DOHH2 (cell line): ENCODE measurements around the gene SMAD3.

ENCODE experiments used
- H3F3A ChIP-seq: fragments of 200-600 bp; sonication (generic), shearing (Covaris generic); 2 replicates; pipeline ENCODE4 v1.6.0; 2016; ENCODE audit warnings: antibody characterized with exemption, mild to moderate bottlenecking; ENCODE audit not compliant: control insufficient read depth, insufficient read depth
- H3K27ac ChIP-seq: fragments of 200-600 bp; sonication (generic); 2 replicates; pipeline ENCODE4 v1.5.1; 2014; ENCODE audit warnings: low read depth, mild to moderate bottlenecking, low read length, moderate library complexity
- H3K27me3 ChIP-seq: fragments of 200-600 bp; sonication (generic); 2 replicates; pipeline ENCODE4 v1.6.1; 2014; ENCODE audit warnings: mild to moderate bottlenecking, low read length, mixed read lengths; ENCODE audit not compliant: control insufficient read depth
- H3K36me3 ChIP-seq: fragments of 200-600 bp; sonication (generic); 2 replicates; pipeline ENCODE4 v1.6.1; 2014; ENCODE audit warnings: mild to moderate bottlenecking, low read length, moderate library complexity, mixed read lengths; ENCODE audit not compliant: control insufficient read depth
- H3K4me1 ChIP-seq: fragments of 200-600 bp; sonication (generic); 2 replicates; pipeline ENCODE4 v1.6.1; 2014; ENCODE audit warnings: mild to moderate bottlenecking, low read length, mixed read lengths; ENCODE audit not compliant: control insufficient read depth
- H3K4me2 ChIP-seq: fragments of 200-600 bp; sonication (generic); 2 replicates; pipeline ENCODE4 v1.6.0; 2014; ENCODE audit warnings: mild to moderate bottlenecking, low read length, moderate library complexity
- H3K4me3 ChIP-seq: fragments of 200-600 bp; sonication (generic); 2 replicates; pipeline ENCODE4 v1.5.1; 2014; ENCODE audit warnings: mild to moderate bottlenecking, low read length, mixed read lengths
- H3K79me2 ChIP-seq: fragments of 200-600 bp; sonication (generic); 2 replicates; pipeline ENCODE4 v1.6.1; 2014; ENCODE audit warnings: mild to moderate bottlenecking, low read length, mixed read lengths; ENCODE audit not compliant: control insufficient read depth
- H3K9me2 ChIP-seq: fragments of 200-600 bp; sonication (generic); replicated peaks from 2 replicates; pipeline ENCODE4 v1.6.1; 2014; ENCODE audit warnings: mild to moderate bottlenecking, low read length, mixed read lengths; ENCODE audit not compliant: control insufficient read depth
- H3K9me3 ChIP-seq: fragments of 200-600 bp; sonication (generic); 2 replicates; pipeline ENCODE4 v1.6.1; 2014; ENCODE audit warnings: antibody characterized with exemption, low read length, mixed read lengths; ENCODE audit not compliant: control insufficient read depth, insufficient read depth
- H4K20me1 ChIP-seq: fragments of 200-600 bp; sonication (generic); 2 replicates; pipeline ENCODE4 v1.6.0; 2014; ENCODE audit warnings: low read depth, mild to moderate bottlenecking, antibody characterized with exemption, low read length, moderate library complexity; ENCODE audit not compliant: control insufficient read depth, insufficient read depth
- CTCF ChIP-seq: fragments of 200-600 bp; sonication (generic); IDR thresholded peaks from one replicate; pipeline ENCODE4 v1.5.1; 2014; ENCODE audit warnings: antibody characterized with exemption, mild to moderate bottlenecking, low read depth, low read length; ENCODE audit not compliant: poor library complexity, severe bottlenecking
- EZH2phosphoT487 ChIP-seq: fragments of 200-600 bp; sonication (generic); IDR thresholded peaks from 2 replicates; pipeline ENCODE4 v1.6.1; 2017; ENCODE audit warnings: borderline replicate concordance, mild to moderate bottlenecking, antibody characterized with exemption, low read length, moderate library complexity, mixed read lengths

SMAD3 gene

DNA sequence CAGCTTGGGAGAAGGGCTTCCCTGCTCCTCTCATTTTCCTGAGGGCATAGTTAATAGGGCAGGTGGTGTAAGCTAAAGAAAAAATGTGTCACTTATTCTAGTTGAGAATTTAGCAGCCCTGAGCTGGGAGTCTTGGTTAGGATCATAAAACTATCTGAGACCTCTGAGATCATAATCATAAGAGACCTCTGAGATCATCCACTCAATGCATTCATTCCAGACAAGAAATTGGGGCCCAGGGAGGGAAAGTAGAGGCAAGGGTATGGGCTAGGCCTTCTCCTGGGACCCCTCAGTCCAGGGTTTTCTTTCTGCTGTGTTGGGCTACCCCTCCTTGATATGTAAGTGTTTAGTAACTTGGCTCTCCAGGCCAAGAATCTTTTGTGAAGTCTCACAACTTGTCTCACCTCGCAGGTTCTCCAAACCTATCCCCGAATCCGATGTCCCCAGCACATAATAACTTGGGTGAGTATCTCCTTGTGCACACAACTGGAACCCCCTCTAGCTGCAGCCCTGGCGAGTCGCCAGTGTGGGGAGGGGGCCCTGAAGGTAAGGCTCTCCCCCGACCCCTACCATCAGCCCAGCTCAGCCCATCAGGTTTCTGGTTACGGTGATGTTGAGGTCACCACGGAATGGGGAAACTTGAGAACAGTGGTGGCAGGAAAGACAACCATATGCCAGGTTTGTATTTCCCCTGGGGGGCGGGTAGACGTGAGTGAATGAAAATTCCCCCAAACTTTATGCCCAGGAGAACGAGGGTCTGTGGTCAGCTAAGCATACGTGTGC is 104.9 kb downstream of the SMAD3 start:
- H3K36me3 ChIP-seq: peaks cover 2% of the 10 kb centered on the region; the same call in 1 of the 2 replicates
- H3K4me1 ChIP-seq: peaks cover 4% of the 10 kb centered on the region; the same call in 1 of the 2 replicates
- H4K20me1 ChIP-seq: no peaks in the 10 kb centered on the region
- no peaks in the 10 kb centered on the region for H3K79me2 ChIP-seq
- H3K9me3 ChIP-seq: no peaks in the 10 kb centered on the region
- no peaks in the 10 kb centered on the region for H3K9me2 ChIP-seq
- H3F3A ChIP-seq: no peaks in the 10 kb centered on the region
- H3K27me3 ChIP-seq: no peaks in the 10 kb centered on the region
- TF ChIP-seq EZH2phosphoT487: no peak
- no peak for TF ChIP-seq CTCF
- no peak overlapping the region for H3K4me3 ChIP-seq
- no peak overlapping the region for H3K4me2 ChIP-seq
- H3K27ac ChIP-seq: no peak overlapping the region

DNA sequence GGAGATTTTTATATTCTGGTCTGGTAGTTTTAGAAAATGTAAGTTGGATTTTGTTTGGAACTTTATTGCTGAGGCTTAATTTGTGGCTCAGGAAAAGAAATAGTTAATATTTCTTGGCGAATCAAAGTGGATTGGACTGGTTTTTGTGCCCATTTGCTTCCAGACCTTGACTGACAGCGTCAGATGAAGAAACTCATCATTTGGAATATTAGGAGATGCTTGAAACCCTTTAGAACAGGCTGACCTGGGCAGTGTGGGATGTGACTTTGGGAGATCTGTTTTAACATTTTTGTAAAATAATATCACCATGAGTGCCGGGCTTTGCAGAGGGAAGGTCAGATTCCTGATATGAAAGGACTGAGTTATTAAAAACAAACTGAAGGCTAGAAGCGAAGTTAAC is 106.1 kb downstream of the SMAD3 start:
- TF ChIP-seq CTCF: no peak
- no peak for TF ChIP-seq EZH2phosphoT487
- H3K4me3 ChIP-seq: no peak overlapping the region
- H3K4me2 ChIP-seq: no peak overlapping the region
- H3K79me2 ChIP-seq: no peaks in the 10 kb centered on the region
- no peaks in the 10 kb centered on the region for H3K9me2 ChIP-seq
- no peaks in the 10 kb centered on the region for H3K27me3 ChIP-seq
- no peak overlapping the region for H3K27ac ChIP-seq
- peaks cover 2% of the 10 kb centered on the region; the same call in 1 of the 2 replicates for H3K36me3 ChIP-seq
- no peaks in the 10 kb centered on the region for H3K9me3 ChIP-seq
- no peaks in the 10 kb centered on the region for H4K20me1 ChIP-seq
- H3F3A ChIP-seq: no peaks in the 10 kb centered on the region
- H3K4me1 ChIP-seq: peaks cover 4% of the 10 kb centered on the region; the same call in 1 of the 2 replicates

GRCh38 chr15:67172172-67172571 is 106.8 kb downstream of the SMAD3 start:
- Histone ChIP-seq H3K4me3 (no peak overlapping the region), H3K9me3 (no peaks in the 10 kb centered on the region), H4K20me1 (no peaks in the 10 kb centered on the region), H3K36me3 (no peaks in the 10 kb centered on the region), H3K79me2 (no peaks in the 10 kb centered on the region), H3F3A (no peaks in the 10 kb centered on the region), H3K27ac (no peak overlapping the region), H3K4me2 (no peak overlapping the region), H3K9me2 (no peaks in the 10 kb centered on the region), H3K4me1 (peaks cover 4% of the 10 kb centered on the region; the same call in 1 of the 2 replicates), H3K27me3 (no peaks in the 10 kb centered on the region)
- TF ChIP-seq CTCF (no peak), EZH2phosphoT487 (no peak)
